Skin of body (tissue), 2 donors: ENCODE measurements around the gene INAFM2. TPM values are rescaled to one million over a fixed set of nuclear protein-coding genes. Genes with fewer than 3 reads are reported as not detected.

Experiments
- DNase-seq: peaks from one replicate; lab custom pipeline; 2025; lab: John Stamatoyannopoulos, UW
- total RNA-seq: library from RNA; depleted of rRNA; stranded (reverse); fragments of >200 nt; gene quantifications from one replicate; pipeline ENCODE4 v1.2.3, GENCODE V29; 2014

Gene INAFM2
- total RNA-seq, 1 donor from 2014 or later = 9.3 TPM

DNA sequence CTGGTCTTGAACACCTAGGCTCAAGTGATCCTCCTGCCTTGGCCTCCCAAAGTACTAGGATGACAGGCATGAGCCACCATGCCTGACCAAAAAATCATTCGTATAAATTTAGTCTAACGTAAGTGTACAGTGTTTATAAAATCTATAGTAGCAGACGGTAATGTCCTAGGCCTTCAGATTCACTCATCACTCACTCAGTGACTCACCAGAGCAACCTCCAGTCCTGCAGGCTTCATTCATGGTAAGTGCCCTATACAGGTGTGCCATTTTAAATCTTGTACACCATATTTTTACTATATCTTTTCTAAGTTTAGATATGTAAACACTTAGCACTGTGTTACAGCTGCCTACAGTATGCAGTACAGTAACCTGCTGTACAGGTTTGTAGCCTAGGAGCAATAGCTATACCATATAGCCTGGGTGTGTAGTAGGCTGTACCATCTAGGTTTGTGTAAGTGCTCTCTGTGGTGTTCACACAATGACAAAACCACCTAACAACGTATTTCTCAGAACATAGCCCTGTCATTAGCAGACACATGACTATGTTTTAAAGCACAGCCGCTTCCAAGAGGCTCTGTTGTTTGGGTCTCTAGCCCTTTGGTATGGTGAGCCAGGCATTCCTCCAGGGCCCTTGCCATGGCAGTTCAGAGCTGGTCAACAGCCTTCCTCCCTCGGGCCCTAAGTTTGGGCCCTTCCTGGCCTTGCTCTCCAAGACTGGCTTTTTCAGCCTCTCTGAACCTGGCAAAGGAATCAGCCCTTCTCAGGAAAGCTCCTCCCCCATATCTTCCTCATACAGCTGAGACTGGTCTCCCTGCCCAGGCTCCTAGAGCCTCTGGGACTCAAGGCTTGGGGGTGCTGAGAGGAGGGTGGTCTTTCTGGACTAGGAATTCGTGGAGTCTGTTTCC is 19.2 kb downstream of the INAFM2 start:
- no peak for DNase-seq

DNA sequence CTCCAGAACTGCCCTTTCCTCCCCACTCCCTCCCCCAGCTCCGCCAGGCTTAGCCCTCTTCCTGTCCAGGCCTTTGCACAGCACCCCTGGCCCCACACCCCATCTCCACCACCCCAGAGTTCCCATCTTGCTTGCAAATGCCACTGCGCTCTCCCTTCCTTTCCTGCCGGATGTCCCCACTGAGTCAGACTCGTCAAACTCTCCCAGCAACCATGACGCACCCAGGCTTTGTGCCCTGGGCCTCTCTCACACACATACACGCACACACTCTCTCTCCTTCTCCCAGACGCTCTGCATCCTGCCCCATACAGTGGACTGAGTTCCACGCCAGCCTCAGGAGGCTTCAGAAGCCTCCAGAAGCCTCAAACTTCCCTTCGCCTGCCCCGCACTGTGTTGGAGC is 20.0 kb downstream of the INAFM2 start:
- DNase-seq = no peak

DNA sequence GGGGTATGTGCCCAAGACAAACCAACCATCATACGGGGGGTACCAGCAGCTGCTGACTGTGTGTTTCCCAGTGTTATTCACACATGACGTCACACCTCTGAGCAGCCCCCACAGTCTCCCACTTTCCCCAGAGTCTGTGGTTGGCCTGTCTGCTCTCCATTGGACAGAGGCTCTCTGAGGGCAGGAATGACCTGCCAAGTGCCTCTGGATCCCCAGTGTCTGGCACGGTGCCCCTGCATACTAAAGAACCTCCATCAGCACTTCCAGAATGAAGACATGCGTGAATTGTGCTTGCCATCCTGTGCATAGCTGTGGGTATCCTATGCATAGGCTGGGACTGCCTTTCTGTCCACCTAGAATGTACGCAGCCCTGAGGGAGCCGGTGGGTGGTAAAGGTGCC is 20.7 kb downstream of the INAFM2 start:
- DNase-seq = no peak

DNA sequence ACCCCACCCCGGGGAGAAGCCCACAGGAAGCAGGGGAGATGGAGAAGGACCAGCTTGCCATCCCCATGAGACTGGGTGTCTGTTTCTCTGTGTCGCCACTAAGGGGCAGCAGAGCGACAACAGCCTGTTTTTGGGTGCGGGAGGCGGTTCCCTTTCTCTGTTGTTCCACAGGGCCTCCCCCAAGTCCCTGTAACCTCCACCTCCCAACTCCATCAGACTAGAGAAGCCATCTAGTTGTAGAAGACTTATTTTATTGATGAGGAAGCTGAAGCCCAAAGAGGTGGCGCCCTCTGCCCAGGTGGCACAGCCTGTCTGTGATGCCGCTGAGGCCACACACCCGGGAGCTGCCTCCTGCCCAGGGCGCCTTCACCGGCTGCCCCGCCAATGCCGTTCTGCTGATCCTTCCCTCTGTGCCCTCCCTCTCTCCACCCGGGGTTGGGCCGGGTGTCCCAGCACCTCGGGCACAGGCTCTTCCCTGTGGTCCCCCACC is 21.2 kb downstream of the INAFM2 start:
- DNase-seq = no peak

DNA sequence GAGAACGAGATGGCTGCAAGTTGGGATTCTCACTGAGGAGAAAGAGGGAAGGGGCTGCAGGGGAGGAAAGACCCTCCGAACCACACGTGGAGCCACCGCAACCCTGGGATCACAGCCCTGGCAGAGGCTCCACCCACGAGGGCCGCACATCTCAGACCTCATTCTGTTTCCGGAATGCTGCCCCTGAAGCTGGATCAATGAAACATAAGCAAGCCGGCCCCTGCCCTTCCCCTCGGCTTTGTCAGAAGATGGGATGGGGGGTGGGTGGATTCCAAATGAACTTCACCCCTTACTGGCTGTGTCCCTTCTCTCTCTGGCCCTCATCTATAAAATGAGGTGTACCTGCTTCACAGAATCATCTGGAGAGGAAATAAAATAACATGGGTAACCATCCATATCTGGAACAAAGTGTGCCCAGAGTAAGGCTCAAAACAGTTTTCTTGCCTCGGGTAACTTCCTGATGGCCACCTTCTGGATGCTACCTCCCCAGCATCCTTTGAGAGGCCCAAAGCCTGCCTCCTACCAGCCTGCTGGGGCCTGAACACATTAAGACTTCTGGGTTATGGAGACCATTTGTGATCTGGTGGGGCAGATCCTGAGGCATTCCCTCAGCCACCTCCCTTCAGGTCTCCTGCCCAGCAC is 21.9 kb downstream of the INAFM2 start:
- no peak for DNase-seq

DNA sequence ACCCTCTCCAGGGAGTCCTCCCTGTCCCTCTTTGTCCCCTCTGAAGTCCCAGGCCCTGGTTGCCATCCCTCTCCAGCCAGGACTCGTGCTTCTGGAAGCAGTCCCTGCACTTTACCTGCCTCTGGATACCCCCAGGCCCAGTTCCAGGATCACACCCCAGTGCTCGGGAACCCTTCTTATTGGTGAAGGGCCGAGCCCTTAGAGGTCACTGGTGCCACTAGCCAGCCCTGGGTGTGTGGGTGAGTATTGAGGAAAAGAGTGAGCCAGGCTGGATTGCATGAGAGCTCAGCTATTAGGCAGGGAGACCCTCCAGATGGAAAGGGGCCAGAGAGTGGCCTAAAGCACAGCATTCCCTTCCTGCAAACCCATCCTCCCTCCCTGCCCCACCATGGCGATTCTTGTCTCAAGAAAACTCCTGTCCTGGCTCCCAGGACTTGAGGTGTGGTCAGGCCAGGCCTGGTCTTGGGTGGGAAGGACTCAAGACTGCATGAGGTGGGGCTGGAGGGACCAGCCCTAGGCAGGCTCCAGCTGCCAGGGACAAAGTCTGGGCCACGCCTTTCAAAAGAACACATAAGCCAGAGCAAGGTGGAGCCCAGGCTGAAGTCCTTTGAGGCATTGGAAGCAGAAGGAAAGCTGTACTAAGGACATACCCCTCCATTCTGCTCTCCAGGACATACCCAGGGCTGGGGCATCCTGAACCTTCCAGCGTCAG is 22.5 kb downstream of the INAFM2 start:
- no peak for DNase-seq

DNA sequence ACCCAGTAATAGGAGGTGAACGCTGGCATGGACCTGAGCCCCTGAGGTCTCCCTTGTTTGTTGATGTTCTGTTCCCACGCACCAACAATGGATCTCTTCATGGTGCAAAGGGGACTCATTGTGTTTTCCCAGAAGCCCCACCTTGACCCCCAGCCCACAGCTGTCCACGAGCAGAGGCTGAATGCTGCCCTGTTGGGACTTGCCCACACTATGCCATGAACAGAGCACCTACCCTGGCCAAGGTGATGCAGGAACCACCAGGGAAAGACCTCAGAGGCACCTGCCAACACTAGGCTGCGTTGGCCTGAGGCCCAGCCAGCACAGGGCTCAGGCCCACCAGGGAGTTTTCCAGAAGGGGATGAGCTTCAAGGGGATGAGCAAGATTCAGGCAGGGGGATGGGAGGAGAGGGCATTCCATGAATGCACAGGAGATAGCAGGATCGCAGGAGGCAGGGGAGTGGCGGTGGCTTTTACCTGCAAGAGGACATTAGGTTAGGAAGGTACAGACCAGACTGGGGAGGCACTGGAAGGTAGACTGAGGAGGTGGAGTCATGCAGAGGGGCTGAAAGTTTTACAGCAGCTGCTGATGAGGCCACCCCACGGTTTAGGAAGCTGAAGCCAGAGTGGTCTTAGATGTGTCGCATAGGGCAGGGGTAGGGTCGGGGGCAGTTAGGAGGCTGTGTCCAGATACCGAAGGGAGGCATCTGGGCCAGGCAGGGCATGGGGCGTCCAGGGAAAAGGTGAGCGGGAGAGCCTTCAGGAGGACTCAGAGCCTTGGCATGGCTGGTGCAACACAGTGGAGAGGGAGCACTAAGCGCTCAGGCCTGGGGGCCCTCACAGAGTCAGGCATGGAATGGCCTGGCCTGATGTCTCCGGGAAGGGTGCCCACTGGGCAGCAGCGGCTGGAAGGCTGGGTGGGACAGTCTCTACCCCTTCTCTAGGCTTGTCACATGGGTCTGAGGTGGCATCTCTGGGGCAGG is 23.4 kb downstream of the INAFM2 start:
- DNase-seq = no peak

DNA sequence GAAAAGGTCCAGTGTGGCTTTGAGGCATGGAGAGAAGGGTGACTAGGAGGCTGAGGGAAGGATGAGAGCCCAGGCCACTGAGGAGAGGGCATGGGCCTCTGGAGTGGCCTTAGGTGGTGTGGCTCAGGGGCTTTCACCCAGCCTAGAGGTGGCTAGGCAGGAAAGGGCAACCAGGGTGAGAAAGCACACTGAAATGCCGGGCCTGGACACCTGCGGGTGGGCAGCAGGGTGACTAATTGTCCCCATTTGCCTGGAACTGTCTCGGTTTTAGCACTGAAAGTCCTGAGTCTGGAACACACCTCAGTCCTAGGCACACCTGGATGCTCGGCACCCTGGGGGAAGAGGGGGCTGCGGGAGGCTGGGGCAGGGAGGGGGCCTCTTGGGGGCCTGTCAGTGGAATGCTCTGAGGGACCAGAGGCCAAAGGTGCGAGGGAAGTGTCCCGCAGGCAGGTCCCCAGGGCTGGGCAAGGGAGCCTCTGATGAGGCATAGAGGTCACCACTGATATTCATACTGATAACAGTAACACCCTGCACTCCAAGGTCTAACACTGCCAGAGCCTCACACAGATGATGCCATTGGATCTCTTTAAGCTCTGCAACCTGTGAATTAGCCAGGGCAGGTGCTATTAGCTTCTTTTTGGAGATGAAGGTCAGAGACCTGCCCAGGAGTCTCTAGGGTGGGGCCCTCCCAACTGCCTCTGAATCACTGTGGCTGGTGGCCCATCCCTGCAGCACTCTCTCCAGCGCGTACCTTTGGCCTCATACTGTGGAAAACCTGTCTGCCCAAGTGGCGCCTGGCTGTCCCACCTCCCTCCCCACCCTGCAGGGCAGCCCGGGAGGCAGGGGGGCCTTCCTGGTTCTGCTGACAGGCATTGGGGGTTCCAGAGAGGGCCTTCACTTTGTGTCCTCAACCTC is 24.3 kb downstream of the INAFM2 start:
- DNase-seq = no peak

DNA sequence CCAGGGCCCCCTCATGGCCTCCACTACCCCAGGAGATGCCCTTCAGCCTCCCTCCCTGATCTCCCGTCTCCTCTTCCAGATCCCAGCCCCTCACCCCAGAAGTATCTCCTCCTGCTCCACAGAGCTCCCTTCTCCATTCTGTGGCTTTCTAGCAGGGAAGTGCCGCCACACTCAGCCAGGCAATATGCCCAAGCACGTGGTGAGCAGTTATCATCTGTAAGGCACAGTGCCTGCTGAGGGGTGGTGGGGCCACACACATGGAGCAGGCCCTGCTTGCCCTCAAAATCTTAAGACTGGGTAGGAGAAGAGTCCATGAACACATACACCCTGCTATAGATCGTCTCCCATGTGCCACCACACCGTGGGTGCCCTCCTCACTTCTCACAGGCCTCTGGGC is 25.0 kb downstream of the INAFM2 start:
- no peak for DNase-seq

DNA sequence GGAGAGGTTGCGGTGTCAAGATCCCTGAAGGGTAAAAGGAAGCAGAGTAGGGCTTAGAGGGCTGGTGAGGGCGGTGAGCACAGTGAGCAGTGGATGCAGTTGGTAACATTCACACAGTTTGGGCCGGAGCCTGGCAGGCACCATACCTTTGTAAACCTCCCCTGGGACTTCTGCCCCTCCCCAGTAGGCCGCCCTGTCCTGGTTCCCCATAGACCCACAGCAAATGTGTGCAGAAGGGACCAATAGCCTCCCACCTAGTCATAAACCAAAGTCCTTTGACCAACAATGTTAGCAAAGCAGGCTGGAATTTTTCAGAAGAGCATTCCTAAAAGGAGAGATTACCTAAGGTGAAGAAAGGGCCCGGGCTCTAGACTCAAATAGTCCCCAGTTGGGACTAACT is 25.7 kb downstream of the INAFM2 start:
- DNase-seq = no peak

DNA sequence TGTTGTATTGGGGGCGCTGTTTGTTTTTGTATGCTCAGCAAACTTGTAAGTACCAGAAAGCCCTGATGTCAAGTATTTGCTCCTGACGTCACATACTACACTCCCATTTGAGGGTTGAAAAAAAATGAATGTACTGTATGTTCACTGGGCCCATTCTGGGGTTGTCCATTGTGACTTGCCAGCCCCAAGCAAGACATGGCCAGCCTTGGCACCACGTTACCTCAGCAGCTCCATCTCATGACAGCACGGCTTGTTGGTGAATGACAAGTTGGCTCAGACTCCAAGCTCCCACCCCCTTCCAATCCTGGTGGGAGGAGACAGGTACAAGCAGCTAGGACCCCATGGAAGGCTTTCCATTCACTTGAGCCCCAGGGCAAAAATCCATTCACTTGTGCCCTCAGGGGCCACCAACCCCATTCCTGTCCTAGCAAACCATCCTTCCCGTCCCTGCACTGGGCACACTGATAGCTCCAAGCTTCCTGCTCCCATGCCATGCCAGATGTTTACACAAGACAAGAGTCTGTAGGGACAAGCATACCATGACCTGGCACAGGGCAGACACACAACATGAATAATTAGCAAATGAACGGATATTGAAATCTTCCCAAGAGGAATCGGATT is 28.9 kb downstream of the INAFM2 start:
- DNase-seq = no peak

DNA sequence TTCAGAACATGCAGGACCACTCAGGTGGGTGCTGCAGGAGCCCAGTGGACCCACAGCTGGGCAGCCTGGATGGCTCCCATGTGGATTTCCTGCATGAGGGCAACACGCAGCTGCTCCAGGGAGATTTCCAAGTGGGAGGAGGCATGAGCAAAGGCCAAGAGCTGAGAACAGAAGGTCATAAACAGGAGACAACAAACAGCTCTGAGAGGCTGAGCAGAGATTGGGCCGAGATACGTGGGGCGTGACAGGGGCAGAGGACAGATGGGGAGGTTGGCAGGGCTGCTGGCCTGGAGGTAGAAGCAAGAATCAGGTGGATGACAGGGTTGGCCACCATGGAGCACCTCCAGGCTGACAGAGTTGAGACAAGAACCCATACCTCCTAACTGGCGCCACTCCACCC is 30.2 kb downstream of the INAFM2 start:
- DNase-seq = no peak

DNA sequence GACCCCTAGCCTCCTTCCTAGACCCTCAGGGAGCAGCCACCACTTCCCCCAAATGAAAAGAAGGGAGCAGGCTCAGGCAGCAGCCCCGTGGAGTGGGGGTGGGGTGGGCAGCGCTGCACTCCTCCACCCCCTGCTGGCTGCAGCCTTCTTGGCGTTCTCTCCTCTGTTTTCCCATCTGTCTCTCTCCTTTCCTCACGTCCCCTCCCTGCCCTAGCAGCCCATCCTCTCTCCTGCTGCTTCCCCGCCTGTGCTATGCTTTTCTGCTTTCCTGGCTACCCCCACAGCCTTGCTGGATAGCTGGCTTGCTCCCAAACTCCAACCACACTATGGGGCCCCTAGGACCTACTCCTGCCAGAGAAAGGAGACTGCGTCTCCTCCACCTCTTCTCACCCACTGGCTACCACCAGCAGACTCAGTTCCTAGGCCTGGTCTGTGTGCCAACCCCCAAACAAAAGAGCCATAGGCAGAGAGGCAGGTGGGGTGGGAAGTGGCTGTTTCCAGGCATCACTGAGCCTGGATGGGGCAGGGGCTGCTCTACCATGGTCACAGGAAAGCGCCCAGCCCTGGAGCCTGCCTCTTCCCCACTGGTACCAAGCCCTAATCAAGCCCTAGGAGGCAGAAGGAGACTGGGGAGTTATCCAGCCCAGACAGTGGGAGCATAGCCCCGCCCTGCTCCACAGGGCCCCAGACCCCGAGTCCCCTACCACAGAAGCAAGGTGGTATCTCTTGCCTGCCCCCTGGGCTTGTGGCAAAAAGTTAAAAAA is 31.1 kb downstream of the INAFM2 start:
- DNase-seq = no peak

DNA sequence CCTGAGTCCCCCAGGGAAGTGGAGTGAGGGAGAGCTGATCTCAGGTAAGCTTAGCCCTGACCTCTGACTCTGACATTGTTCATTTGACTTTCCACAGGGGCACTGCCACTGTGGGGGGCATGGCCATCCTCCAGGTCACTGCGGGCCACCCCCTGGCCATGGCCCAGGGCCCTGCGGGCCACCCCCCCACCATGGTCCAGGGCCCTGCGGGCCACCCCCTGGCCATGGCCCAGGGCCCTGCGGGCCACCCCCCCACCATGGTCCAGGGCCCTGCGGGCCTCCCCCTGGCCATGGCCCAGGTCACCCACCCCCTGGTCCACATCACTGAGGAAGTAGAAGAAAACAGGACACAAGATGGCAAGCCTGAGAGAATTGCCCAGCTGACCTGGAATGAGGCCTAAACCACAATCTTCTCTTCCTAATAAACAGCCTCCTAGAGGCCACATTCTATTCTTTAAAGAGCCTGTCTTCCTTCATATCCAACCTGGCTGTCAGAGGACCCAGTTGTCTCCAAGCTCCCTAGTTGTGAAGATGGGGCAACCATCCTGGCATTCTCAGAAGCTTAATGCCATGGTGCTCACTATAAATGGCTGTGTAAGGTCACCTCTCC is 32.6 kb downstream of the INAFM2 start:
- no peak for DNase-seq

DNA sequence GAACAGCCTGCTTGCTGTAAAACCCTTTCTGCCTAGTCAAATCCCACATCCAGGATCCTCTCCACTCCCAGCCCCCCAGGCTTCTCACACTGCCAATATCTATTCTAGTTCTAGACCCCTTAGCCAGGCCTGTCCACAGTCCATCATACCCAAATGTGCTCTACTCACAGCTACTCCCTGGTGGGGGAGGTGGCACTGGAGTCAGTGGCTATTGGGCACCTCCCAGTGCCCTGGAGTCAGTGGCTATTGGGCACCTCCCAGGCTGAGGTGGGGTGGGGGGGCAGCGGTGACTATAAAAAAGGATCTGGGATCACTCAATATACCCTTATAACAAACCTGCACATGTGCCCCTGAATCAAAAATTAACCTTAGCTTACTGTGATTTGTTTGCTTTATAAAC is 33.8 kb downstream of the INAFM2 start:
- DNase-seq = no peak

DNA sequence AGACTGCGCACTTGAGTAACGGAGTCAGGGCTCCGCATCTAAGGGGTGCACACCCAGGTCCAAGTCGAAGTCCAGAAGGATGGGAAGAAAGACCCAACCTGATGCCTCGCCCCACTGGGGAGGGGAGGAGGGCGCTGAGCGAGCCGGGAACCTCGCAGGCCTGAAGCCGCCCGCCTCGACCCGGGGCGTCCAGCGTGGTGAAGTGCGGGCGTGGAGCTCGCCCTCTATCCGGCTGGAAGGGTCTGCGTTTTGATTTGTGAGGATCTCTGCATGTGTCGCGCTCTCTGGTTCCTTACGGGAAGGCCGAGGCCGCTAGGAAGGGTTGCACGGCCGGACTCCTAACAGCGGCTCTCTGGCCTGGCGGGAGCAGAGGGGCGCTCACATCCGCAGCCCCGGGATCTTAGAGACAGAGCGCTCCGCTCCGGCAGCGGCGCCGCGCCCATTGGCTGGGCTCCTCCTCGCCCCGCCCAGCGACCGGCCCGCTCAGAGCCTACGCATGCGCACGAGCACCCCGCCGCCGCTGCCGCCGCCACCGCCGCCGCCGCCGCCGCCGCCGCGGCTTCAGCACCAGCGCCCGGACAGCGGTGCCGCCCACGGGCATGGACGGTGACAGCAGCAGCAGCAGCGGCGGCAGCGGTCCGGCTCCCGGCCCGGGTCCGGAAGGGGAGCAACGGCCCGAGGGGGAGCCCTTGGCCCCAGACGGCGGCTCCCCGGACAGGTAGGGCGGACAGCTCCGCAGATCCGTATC is 34.4 kb downstream of the INAFM2 start, which contains the start of gene DISP2:
TSS of gene DISP2 (plus strand) at position 497 of the 748 bp plus-strand sequence. CDS start at position 600, 103 bp downstream.
- peak; percentile 49 for DNase-seq
